ENCODE results near the gene GLOD4.
"Not testable (repeated sequence)": the region's sequence is repeated elsewhere in the genome, so short reads cannot be mapped to it uniquely, and the experiment has no call there.

DNA sequence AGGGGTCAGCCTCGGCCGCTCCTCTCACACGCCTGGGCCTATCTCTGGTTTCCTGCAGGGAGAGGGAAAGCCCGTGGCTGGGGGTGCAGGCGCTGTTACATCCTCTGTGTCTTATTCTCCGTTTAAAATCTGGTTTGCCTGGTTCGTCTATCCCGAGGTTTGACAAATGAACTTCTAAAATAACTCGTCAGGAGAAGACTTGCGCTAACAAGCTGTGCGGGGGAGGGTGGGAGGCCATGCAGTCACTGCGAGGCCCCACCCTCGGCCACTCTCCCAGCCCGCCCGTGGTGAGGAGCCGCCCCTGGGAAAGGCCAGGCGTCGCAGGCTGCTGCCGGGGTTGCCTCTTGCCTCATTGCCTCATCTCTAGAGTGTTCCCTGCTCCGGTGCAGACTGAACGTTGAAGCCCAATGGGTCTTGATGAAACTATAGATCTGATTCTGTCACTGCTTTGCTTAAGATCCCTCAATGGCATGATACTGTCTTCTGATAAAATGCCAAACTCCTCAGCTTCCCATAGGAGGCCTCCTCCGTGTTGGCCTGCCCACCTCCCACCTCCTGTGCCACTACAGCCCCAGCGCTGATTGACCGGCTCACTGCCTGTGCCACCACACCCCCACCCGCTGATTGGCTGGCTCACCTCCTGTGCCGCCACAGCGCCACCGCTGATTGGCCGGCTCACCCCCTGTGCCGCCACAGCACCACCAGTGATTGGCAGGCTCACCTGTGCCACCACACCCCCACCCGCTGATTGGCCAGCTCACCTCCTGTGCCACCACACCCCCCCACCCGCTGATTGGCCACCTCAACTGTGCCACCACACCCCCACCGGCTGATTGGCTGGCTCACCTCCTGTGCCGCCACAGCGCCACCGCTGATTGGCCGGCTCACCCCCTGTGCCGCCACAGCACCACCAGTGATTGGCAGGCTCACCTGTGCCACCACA is 8.1 kb upstream of the GLOD4 start:
- TF ChIP-seq, protein P1, sequence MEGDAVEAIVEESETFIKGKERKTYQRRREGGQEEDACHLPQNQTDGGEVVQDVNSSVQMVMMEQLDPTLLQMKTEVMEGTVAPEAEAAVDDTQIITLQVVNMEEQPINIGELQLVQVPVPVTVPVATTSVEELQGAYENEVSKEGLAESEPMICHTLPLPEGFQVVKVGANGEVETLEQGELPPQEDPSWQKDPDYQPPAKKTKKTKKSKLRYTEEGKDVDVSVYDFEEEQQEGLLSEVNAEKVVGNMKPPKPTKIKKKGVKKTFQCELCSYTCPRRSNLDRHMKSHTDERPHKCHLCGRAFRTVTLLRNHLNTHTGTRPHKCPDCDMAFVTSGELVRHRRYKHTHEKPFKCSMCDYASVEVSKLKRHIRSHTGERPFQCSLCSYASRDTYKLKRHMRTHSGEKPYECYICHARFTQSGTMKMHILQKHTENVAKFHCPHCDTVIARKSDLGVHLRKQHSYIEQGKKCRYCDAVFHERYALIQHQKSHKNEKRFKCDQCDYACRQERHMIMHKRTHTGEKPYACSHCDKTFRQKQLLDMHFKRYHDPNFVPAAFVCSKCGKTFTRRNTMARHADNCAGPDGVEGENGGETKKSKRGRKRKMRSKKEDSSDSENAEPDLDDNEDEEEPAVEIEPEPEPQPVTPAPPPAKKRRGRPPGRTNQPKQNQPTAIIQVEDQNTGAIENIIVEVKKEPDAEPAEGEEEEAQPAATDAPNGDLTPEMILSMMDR (conservative IDR thresholded peaks at IDR 0.05; ENCODE audit: low read depth, low read length): not testable (repeated sequence)
- TF ChIP-seq EZH2 (IDR thresholded peaks at IDR 0.05; ENCODE audit: low read length, unreplicated experiment); EZH2phosphoT487 (IDR thresholded peaks at IDR 0.05; ENCODE audit: borderline replicate concordance, low read length): not testable (repeated sequence)
